ENCODE data around the gene SLC28A3.
"Not testable (repeated sequence)": the region's sequence is repeated elsewhere in the genome, so short reads cannot be mapped to it uniquely, and the experiment has no call there.

The SLC28A3 gene

DNA sequence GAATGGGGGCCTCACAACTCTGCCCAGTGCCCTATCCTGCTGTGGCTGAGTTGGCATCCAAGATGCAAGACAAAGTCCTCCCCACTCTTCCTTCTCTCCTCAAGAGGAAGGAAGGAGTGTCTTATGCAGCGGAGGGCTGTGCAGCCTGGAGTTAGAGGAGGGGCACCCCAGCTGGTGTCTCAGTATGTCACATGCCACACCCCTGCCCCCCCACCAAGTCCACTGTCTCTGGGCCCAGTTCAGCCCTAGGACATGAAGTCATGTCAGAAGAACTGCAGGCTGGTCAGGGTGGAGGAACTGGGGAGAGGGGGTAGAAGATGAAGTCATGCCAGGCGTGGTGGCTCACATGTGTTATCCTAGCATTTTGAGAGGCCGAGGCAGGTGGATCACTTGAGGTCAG, 28.0 kb upstream of the SLC28A3 start:
- no peak for ATAC-seq
- TF ChIP-seq TSHZ2 (CRISPR knock-in tag; IDR thresholded peaks at IDR 0.05) (no peak), BACH2 (CRISPR knock-in tag; IDR thresholded peaks at IDR 0.05; ENCODE audit: borderline replicate concordance) (no peak), ZNF565 (CRISPR knock-in tag; conservative IDR thresholded peaks at IDR 0.05; ENCODE audit: low read depth) (no peak), PPARA (CRISPR knock-in tag; IDR thresholded peaks at IDR 0.05; ENCODE audit: borderline replicate concordance) (no peak), ISL1 (CRISPR knock-in tag; IDR thresholded peaks at IDR 0.05) (no peak), OSR1 (CRISPR knock-in tag; IDR thresholded peaks at IDR 0.05) (no peak), SNAI2 (CRISPR knock-in tag; IDR thresholded peaks at IDR 0.05) (no peak), ZC3H10 (CRISPR knock-in tag; IDR thresholded peaks at IDR 0.05) (no peak), ESRRG (CRISPR knock-in tag; IDR thresholded peaks at IDR 0.05) (no peak), CREB5 (CRISPR knock-in tag; IDR thresholded peaks at IDR 0.05; ENCODE audit: low read depth) (no peak), ZNF70 (CRISPR knock-in tag; IDR thresholded peaks at IDR 0.05) (no peak), CSRNP3 (CRISPR knock-in tag; IDR thresholded peaks at IDR 0.05) (no peak), ZFP3 (CRISPR knock-in tag; IDR thresholded peaks at IDR 0.05) (no peak), TOX (CRISPR knock-in tag; IDR thresholded peaks at IDR 0.05; ENCODE audit: borderline replicate concordance) (no peak), POU6F1 (CRISPR knock-in tag; IDR thresholded peaks at IDR 0.05; ENCODE audit: borderline replicate concordance, low read depth) (no peak), RARB (CRISPR knock-in tag; IDR thresholded peaks at IDR 0.05) (no peak), ARNTL (CRISPR knock-in tag; IDR thresholded peaks at IDR 0.05; ENCODE audit: borderline replicate concordance, low read depth) (no peak), CSDC2 (CRISPR knock-in tag; IDR thresholded peaks at IDR 0.05) (no peak), GLIS3 (CRISPR knock-in tag; IDR thresholded peaks at IDR 0.05) (no peak)

DNA sequence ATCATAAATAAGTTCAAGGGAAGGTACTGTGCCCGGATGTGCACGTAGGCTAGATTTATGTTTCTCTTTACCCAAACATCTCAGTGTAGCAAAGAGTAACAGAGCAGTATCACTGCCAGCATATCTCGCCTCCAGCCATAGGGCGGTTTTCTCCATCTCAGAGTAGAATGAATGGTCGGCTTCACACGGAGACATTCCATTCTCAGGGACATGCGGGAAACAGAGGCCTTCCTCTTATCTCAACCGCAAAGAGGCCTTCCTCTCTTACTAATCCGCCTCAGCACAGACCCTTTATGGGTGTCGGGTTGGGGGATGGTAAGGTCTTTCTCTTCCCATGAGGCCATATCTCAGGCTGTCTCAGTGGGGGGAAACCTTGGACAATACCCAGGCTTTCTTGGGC, 27.2 kb upstream of the SLC28A3 start:
- not testable (repeated sequence) for ATAC-seq

GRCh38 chr9:84366683-84367082, 26.1 kb upstream of the SLC28A3 start:
- no peak for TF ChIP-seq TCF4 (CRISPR knock-in tag; IDR thresholded peaks at IDR 0.05; ENCODE audit: borderline replicate concordance)
- no peak for TF ChIP-seq BACH2 (CRISPR knock-in tag; IDR thresholded peaks at IDR 0.05; ENCODE audit: borderline replicate concordance)
- no peak for TF ChIP-seq TOX (CRISPR knock-in tag; IDR thresholded peaks at IDR 0.05; ENCODE audit: borderline replicate concordance)
- TF ChIP-seq ZNF565 (CRISPR knock-in tag; conservative IDR thresholded peaks at IDR 0.05; ENCODE audit: low read depth) = no peak
- TF ChIP-seq CSDC2 (CRISPR knock-in tag; IDR thresholded peaks at IDR 0.05) = no peak
- TF ChIP-seq TSHZ2 (CRISPR knock-in tag; IDR thresholded peaks at IDR 0.05) = no peak
- TF ChIP-seq ZFP3 (CRISPR knock-in tag; IDR thresholded peaks at IDR 0.05) = no peak
- TF ChIP-seq CREB5 (CRISPR knock-in tag; IDR thresholded peaks at IDR 0.05; ENCODE audit: low read depth) = no peak
- TF ChIP-seq ZNF70 (CRISPR knock-in tag; IDR thresholded peaks at IDR 0.05) = no peak
- no peak for ATAC-seq

GRCh38 chr9:84364894-84365490, 24.4 kb upstream of the SLC28A3 start:
- not testable (repeated sequence) for ATAC-seq
